HS-5 (cell line): ENCODE data around the gene FAM83D.

Source experiments
- DNase-seq: peaks from one replicate; pipeline ENCODE4 v3.0.0-alpha.2; 2012; ENCODE audit warnings: low read depth

The FAM83D gene

DNA sequence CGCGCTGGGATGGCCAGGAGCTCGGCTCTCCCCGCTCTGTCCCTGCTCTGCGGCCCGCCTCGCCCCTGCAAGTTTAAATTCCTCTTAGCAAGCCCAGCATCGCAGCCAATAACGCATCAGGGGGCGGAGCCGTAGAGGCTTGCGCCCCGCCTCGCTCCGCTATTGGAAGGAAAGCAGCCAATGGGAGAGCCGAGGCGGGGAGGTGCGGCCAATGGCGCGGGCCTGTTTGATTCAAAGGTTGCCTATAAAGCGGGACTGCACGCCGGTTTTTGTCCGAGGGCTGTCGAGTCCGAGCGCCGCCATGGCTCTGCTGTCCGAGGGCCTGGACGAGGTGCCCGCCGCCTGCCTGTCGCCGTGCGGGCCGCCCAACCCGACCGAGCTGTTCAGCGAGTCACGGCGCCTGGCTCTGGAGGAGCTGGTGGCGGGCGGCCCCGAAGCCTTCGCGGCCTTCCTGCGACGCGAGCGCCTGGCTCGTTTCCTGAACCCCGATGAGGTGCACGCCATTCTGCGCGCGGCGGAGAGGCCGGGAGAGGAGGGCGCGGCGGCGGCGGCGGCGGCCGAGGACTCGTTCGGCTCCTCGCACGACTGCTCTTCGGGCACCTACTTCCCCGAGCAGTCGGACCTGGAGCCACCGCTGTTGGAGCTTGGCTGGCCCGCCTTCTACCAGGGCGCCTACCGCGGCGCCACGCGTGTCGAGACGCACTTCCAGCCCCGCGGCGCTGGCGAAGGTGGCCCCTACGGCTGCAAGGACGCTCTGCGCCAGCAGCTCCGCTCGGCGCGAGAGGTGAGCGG is at the start of gene FAM83D:
TSS of gene FAM83D (plus strand) at position 276 of the 792 bp plus-strand sequence. CDS start at position 302, 26 bp downstream.
- peak; percentile 94 for DNase-seq

DNA sequence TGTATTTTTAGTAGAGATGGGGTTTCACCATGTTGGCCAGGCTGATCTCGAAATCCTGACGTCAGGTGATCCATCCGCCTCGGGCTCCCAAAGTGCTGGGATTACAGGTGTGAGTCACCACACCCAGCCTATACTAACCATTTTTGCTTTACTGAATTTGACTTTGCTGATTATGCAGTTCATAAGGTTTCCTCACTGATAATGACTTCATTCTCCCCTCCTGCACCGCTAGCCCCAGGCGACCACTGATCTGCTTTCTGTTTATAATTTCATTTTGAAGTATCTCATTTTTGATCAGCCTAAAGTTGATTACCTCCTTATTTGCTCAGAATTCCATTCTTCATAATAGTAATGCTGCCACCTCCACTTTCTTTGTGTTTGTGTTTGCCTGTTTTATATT is 48.7 kb upstream of the FAM83D start:
- DNase-seq, result no peak

GRCh38 chr20:38878866-38879265 is 47.4 kb upstream of the FAM83D start:
- no peak for DNase-seq

DNA sequence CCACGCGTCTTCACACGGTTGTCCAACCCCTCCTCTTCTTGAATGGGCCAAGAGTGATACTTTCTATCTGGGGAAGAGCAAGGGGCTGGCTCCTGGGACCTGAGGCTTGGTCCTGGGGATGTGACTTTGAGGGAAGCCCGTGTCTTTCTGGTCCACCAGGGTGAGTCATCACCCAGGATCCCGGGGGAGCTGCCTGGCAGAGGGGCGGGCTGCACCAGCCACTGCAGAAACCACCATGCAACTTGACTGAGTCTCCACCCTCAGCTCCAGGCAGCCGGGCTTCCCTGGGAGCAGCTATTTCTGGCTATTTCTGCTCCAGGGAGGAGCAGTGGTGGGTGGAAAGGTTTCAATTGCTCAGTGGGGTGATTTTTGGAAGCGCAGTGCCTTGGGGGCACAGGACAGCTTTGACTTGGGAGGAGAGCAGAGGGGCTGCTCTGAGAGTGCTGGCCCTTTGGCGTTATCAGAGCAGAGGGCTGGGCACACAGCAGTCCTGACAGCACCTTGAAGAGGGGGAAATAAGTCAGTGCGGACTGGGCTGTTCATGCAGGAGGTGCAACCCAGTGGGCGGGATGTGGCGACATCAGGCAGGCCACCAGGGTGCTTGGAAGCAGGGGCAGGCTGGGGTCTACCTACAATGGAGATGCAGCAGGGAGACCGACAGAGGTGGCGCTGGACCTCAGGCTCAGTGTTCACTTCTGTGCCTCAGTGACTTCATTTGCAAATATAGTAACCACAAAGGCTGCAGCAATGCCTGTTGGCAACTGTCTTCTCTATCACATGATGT is 45.1 kb upstream of the FAM83D start:
- no peak for DNase-seq

DNA sequence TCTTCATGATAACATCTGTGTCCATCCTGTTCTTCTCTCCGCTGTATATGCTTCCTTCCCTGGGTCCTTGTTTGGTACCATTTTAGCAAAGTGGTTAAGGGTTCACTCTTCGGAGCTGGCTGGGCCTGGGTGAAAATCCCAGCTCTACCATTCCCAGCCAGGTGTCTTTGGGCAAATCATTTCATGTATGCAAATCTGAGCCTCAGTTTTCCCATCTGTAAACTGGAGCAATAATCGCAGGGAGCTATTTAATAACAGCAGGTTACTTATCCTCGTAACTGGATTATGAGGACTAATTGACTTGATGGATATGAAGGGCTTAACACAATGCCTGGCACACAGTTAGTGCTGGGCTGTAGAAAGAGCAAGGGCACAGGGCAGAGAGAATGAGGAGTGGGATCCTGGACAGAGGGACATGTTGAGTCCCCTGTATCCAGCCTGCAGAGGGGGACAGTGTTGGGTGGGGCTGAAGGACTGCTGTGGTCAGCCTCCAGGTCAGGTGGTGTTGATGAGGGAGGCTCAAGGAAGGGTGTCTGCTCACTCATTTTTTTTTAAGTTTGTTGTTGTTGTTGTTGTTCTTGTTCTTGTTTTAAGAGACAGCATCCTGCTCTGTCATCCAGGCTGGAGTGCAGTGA is 44.3 kb upstream of the FAM83D start:
- DNase-seq, result no peak

DNA sequence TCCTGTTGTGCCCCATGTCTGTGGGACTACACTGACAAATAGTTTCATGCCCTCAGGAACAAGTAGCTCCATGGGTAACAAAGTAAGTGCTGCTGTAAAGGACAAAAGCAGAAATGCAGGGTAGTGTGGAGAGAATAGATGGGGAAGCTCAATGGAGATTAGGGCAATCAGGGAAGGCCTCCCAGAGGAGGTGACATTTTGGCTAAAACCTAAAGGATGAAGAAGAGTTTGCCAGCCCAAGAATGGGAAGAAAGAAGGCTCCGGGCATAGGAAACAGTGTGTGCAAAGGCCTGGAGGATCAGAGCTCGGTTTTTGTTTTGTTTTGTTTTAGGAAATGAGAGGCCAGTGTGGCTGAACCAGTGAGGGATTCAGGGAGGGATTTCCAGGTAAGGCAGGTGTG is 43.6 kb upstream of the FAM83D start:
- no peak for DNase-seq

DNA sequence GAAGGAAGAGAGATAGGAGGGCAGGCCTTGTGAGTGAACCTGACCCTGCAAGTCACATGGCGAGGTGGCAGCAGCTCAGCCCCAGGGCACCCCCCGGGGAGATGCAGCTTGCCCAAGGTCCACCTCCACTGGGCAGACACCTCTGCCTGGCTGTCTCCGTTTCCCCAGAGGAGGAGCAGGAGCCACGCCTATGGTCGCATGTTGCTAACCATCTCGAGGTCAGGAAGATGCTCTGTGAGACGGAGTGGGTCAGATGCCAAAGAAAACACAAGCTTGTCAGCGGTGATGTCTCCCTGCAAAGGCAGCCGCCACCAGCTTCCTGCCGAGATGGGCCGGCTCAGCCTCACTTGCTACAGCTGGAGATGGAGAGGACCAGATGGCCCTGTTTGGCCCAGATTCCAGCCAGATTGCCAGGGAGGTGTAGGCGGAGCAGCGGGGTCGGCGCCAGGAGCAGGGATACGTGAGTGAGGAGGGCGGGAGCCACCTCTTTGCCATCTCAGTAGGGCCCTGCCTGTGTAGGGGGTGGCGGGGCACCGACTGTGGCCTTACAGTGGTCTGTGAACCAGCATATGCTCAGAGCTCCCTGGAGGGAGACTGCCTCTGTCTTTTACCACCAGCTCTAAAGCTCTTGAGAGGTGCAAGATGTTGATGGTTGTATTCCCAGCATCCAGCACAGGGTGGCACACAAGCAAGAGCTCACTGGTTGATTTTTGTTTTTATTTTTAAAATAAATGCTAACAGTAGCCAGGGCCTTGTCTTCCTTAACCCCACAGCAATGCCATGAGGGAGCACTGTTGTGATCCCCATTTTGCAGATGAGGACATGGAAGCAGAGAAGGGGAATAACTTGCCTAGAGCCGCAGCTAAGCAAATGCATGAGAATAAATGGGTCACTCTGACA is 42.9 kb upstream of the FAM83D start:
- no peak for DNase-seq

GRCh38 chr20:38883981-38884733 is 42.1 kb upstream of the FAM83D start:
- no peak for DNase-seq

GRCh38 chr20:38885357-38885756 is 40.9 kb upstream of the FAM83D start:
- no peak for DNase-seq

DNA sequence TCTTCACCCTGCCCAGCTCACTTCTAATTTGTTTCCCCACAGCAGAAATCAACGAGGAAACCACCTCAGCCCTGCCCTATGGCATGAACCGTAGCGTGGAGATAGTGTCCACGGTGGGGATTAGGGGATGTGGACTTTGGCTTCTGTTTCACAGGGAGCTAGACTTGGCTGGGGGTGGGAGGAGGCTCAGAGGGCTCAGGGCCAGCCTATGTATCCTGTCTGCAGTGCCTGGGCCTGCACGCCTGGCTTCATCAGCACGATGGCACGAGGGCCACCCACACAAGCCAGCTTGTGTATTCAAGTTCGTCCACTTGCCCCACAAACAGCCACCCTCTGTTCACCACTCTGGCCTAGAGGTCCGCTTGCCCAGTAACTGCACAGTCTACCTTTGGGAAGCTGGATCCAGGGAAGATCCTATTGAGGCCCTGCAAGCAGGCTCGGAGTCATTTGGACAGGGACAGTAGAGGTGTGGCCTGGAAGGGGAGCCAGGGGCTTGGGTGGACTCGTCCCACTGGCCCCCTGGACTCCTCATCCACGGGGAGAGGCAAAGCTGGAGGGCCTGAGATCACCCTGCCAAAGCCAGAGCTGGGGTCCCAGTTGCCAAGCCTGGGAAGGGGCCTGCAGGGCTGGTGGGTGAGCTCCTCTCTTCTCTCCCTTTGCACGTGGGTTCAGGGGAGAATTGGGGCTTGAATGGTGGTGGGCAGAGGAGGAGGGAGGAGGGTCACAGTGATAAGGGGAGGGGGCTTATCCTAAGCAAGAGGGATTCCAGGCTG is 38.0 kb upstream of the FAM83D start:
- no peak for DNase-seq

DNA sequence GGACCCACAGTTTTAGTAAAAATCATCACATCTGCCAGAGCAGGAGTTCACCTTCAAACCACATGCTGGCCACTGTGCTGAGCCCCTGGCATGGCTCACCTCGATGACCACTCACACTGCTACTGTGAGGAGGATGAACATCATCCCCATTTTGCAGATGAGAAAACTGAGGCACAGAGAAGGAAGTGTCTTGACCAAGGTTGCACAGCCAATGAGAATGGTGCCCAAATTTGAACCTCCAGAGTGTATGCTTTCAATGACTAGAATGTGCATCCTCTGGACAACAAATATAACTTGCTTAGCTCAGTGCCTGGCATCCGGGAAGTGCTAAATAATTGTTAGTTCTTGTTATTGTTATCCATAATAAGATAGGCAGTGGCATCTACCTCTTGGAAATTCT is 37.2 kb upstream of the FAM83D start:
- DNase-seq, result no peak

- DNase-seq, result no peak
Measured at GRCh38 chr20:38889792-38890496, 36.3 kb upstream of the FAM83D start.

GRCh38 chr20:38890497-38890818 is 35.8 kb upstream of the FAM83D start:
- DNase-seq, result no peak

GRCh38 chr20:38892091-38892981 is 33.9 kb upstream of the FAM83D start:
- no peak for DNase-seq

GRCh38 chr20:38893056-38893564 is 33.1 kb upstream of the FAM83D start:
- no peak for DNase-seq

DNA sequence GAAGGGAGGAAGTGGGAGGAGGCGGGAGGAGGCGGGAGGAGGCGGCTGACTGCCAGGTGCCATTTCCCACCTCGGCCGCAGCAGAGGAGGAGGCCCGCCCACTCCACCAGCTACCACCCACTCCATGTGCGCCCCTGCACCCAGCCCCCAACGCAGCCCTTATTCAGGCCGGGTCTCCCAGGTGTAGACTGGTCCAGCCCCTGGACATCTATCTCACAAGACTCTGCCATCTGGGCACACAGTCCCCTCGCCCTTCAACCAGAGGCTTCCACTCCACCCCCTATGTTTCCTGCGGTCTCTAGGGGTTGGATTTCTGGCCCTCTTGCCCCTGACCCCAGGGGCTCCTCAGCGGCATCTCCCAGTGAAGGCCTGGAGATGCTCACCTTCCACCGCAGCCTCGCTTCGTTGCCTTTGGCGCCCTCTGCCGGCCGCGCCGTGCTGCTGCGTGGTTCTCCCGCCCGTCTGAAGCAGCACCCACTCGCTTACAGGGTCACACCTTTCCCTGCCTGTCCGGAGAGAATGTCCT is 32.6 kb upstream of the FAM83D start:
- no peak for DNase-seq

DNA sequence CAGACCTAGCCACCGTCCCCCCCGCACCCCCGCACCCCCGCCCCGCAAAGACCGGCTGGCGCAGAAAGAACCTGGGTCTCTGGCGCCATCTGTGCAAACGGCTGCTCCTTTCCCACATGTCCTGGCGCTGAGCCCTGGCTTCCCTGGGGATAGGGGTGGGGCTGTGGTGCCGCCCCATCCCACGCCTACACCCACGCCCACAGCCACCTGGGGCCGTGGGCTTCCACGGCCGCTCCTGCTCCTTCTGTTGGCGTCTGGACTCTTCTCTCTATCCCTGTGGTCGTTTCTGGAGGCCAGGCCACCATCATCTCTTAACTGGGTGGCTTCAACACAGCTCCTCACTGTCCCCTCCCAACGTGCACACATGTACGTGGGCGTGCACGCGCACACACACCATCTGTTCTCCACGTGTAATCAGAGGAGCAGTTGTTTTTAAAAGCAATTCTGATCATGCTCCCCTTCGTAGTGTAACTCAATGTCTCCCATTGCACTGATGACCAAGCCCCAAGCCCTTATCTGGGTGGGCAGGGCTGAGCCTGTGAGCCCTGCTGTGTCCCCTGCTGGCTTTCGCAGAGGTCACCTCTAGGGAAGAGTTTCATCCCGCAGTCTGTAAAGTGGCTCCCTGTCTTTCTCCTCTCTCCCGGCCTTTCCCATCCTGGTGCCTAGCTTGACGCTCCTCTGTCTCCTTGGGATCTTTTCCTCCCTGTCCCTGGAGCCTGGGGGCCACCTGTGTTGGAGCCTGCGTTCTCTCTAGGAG is 31.9 kb upstream of the FAM83D start:
- no peak for DNase-seq
